Measurements from ENCODE around the gene TMEM106A.
"Not testable (repeated sequence)": the region's sequence is repeated elsewhere in the genome, so short reads cannot be mapped to it uniquely, and the experiment has no call there.

Gene TMEM106A

DNA sequence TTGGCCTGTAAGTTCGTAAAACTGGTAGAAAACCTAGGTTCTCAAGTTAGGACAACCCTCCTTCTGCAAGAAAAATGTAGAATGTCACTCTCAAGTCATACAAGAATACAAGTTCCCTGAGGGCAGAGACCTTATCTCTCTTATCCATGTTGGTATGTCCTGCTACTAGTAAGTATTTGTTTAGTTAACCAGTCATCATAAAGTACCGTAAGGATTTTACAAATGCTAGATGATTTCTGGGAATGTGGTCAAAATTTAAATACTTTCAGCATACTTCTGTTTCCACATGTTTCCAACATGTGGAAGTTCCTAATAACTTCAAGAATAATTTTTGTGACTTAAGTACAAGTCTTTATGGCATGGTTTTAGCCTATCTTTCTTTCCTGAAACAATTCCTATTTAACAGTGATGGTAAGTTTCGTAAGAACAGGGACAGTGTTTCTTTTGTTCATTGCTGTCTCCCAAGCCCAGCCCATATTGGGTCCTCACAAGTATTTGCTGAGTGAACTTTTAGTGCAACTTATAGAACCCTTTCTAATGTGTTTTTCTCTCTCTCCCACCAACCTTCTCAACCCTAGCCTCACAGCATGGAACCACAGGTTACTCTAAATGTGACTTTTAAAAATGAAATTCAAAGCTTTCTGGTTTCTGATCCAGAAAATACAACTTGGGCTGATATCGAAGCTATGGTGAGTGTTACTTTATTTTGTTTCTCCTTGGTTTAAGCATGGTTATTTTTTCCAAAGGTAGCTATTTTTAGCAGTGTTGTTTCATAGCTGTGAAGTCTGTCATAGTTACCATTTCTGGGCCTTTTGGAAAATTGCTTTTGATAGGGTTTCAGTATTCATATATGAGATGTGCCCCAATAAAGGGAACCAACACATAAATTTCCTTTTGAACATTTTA lies 36.2 kb upstream of the TMEM106A start:
- peak; percentile 63 for DNase-seq (ENCODE audit: low read depth)
- H3K4me3 ChIP-seq (ENCODE audit: control insufficient read depth, low read depth, low read length) = no peak overlapping the region
- TF ChIP-seq, protein P1, sequence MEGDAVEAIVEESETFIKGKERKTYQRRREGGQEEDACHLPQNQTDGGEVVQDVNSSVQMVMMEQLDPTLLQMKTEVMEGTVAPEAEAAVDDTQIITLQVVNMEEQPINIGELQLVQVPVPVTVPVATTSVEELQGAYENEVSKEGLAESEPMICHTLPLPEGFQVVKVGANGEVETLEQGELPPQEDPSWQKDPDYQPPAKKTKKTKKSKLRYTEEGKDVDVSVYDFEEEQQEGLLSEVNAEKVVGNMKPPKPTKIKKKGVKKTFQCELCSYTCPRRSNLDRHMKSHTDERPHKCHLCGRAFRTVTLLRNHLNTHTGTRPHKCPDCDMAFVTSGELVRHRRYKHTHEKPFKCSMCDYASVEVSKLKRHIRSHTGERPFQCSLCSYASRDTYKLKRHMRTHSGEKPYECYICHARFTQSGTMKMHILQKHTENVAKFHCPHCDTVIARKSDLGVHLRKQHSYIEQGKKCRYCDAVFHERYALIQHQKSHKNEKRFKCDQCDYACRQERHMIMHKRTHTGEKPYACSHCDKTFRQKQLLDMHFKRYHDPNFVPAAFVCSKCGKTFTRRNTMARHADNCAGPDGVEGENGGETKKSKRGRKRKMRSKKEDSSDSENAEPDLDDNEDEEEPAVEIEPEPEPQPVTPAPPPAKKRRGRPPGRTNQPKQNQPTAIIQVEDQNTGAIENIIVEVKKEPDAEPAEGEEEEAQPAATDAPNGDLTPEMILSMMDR (conservative IDR thresholded peaks at IDR 0.05; ENCODE audit: control insufficient read depth, insufficient read depth, low read depth, low read length) = no peak

DNA sequence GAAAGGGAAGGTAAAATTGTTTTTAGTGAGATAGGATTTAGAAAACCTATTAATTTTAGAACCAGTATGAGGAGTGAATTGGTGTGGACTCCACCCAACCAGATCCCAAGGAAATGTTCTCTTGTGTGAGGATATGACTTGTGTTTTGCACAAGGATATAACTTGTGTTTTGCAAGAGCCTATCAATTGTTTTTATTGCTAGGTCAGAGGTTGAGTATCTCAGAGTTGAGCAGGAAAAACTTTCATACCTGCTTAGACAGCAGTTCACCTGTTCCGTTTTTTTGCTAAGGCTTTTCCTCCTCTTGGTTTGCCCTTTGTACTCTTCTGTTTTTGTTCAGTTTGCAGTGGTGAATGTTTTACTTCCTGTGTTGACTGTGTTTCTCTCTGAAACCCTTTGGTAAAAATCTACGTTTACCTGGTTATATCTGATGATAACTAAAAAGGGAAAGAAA lies 35.5 kb upstream of the TMEM106A start:
- H3K4me3 ChIP-seq (ENCODE audit: control insufficient read depth, low read depth, low read length) = no peak overlapping the region
- TF ChIP-seq, protein P1 (conservative IDR thresholded peaks at IDR 0.05; ENCODE audit: control insufficient read depth, insufficient read depth, low read depth, low read length) = no peak

DNA sequence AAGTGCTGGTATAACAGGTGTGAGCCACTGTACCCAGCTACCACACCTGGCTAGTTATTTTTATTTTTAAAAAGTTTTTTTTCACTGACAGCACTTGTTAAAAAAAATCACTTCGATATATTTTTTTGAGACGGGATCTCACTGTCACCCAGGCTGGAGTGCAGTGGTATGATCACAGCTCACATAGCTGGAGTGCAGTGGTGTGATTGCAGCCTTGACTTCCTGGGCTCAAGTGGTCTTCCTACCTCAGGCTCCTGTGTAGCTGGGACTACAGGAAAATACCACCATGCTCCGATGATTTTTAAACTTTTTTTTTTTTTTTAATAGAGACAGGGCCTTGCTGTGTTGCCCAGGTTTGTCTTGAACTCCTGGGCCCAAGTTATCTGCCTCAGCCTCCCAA lies 27.8 kb upstream of the TMEM106A start:
- no peak for DNase-seq (ENCODE audit: low read depth)
- no peak overlapping the region for H3K4me3 ChIP-seq (ENCODE audit: control insufficient read depth, low read depth, low read length)
- TF ChIP-seq, protein P1 (conservative IDR thresholded peaks at IDR 0.05; ENCODE audit: control insufficient read depth, insufficient read depth, low read depth, low read length) = no peak

More for the DNA sequence above, 35.5 kb upstream of the TMEM106A start:
- DNase-seq (ENCODE audit: low read depth) = no peak

DNA sequence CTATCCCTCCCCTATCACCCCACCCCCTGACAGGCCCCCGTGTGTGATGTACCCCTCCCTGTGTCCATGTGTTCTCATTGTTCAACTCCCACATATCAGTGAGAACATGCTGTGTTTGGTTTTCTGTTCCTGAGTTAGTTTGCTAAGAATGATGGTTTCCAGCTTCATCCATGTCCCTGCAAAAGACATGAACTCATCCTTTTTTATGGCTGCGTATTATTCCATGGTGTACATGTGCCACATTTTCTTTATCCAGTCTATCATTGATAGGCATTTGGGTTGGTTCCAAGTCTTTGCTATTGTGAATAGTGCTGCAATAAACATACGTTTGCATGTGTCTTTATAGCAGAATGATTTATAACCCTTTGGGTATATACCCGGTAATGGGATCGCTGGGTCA lies 25.0 kb upstream of the TMEM106A start:
- H3K4me3 ChIP-seq (ENCODE audit: control insufficient read depth, low read depth, low read length); DNase-seq (ENCODE audit: low read depth): not testable (repeated sequence)

DNA sequence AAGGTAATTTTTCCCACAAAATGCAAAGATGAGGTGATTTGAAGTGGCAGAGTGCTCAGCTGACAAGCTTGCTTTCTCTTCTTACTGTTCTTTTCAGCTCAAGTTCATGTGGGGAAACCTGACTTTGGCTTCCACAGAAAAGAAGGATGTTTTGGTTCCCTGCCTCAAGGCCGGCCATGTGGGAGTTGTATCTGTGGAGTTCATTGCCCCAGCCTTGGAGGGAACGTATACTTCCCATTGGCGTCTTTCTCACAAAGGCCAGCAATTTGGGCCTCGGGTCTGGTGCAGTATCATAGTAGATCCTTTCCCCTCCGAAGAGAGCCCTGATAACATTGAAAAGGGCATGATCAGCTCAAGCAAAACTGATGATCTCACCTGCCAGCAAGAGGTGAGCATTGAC lies 18.4 kb upstream of the TMEM106A start:
- no peak overlapping the region for H3K4me3 ChIP-seq (ENCODE audit: control insufficient read depth, low read depth, low read length)
- DNase-seq (ENCODE audit: low read depth) = no peak
- TF ChIP-seq, protein P1 (conservative IDR thresholded peaks at IDR 0.05; ENCODE audit: control insufficient read depth, insufficient read depth, low read depth, low read length) = no peak

DNA sequence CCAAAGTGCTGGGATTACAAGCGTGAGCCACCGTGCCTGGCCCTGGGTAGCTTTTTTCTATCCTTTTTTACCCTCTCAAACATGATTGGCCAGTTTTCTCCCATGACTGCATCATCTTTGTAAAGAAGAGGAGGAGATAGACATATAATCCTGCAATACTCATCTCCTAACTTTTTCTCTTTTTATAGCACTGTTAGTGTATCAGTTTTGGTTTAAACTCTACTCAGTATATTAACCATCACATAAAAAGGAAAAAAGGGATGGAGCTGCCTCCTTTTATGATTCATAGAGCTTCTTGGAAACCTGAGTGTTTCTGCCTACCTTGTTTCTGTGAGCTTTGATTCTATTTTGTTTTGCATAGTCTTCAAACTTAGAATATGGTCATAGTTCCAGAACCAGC lies 12.0 kb upstream of the TMEM106A start:
- no peak overlapping the region for H3K4me3 ChIP-seq (ENCODE audit: control insufficient read depth, low read depth, low read length)
- no peak for DNase-seq (ENCODE audit: low read depth)
- TF ChIP-seq, protein P1 (conservative IDR thresholded peaks at IDR 0.05; ENCODE audit: control insufficient read depth, insufficient read depth, low read depth, low read length) = no peak

DNA sequence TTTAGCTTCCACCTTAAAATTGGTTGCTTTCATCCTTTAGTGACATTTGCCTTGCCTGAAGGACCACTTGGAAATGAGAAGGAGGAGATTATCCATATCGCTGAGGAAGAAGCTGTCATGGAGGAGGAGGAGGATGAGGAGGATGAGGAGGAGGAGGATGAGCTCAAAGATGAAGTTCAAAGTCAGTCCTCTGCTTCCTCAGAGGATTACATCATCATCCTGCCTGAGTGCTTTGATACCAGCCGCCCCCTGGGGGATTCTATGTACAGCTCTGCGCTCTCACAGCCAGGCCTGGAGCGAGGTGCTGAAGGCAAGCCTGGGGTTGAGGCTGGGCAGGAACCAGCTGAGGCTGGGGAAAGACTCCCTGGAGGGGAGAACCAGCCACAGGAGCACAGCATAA lies 11.5 kb upstream of the TMEM106A start:
- DNase-seq (ENCODE audit: low read depth) = no peak
- no peak overlapping the region for H3K4me3 ChIP-seq (ENCODE audit: control insufficient read depth, low read depth, low read length)
- TF ChIP-seq, protein P1 (conservative IDR thresholded peaks at IDR 0.05; ENCODE audit: control insufficient read depth, insufficient read depth, low read depth, low read length) = no peak

DNA sequence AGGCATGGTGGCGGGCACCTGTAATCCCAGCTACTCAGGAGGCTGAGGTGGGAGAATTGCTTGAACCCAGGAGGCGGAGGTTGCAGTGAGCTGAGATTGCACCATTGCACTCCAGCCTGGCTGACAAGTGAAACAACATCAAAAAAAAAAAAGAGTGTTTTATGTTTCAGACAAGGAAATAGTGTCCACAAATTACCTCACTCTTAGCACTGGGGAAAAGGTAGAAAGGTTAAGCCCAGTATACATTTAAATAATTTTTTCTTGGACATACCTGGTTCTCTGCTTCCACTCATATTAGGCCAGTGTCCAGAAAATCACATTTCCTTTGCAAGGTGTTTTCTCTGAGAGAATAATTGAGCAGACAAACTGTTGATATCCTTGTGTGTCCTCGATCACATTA lies 8.7 kb upstream of the TMEM106A start:
- not testable (repeated sequence) for DNase-seq (ENCODE audit: low read depth); H3K4me3 ChIP-seq (ENCODE audit: control insufficient read depth, low read depth, low read length)

Measured in fibroblast of mammary gland (primary cell).